ENCODE data around the gene OSMR. TPM values are rescaled to one million over a fixed set of nuclear protein-coding genes. Genes with fewer than 3 reads are reported as not detected.

OSMR gene
- total RNA-seq, 1 donor from 2014 or later, result 2.8 TPM

DNA sequence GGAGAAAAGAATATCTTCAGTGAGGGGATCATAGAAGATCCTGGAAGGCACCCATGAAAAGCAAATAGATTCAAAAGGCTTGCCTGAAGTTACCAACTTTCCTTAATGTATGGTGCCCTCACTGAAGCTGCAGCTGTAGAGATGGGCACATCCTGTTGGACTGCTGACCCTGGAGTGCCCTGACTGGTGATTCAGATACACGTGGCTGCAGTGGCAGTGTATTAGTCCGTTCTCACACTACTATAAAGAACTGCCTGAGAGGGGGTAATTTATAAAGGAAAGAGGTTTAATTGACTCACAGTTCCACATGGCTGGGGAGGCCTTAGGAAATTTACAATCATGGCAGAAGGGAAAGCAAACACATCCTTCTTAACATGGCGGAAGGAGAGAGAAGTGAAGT lies 80.3 kb downstream of the OSMR start:
- Mint-ChIP-seq H3K36me3 (ENCODE audit: low read depth) (peaks cover 3% of the 10 kb centered on the region), H3K4me1 (no peaks in the 10 kb centered on the region), H3K9me3 (peaks cover 3% of the 10 kb centered on the region), H3K4me3 (no peak overlapping the region), H3K27me3 (ENCODE audit: low read depth) (no peaks in the 10 kb centered on the region), H3K27ac (ENCODE audit: unreplicated experiment) (no peak overlapping the region)
- TF ChIP-seq, protein P1, sequence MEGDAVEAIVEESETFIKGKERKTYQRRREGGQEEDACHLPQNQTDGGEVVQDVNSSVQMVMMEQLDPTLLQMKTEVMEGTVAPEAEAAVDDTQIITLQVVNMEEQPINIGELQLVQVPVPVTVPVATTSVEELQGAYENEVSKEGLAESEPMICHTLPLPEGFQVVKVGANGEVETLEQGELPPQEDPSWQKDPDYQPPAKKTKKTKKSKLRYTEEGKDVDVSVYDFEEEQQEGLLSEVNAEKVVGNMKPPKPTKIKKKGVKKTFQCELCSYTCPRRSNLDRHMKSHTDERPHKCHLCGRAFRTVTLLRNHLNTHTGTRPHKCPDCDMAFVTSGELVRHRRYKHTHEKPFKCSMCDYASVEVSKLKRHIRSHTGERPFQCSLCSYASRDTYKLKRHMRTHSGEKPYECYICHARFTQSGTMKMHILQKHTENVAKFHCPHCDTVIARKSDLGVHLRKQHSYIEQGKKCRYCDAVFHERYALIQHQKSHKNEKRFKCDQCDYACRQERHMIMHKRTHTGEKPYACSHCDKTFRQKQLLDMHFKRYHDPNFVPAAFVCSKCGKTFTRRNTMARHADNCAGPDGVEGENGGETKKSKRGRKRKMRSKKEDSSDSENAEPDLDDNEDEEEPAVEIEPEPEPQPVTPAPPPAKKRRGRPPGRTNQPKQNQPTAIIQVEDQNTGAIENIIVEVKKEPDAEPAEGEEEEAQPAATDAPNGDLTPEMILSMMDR (conservative IDR thresholded peaks at IDR 0.05), result no peak
- DNase-seq (ENCODE audit: low read depth, low spot score), result no peak

DNA sequence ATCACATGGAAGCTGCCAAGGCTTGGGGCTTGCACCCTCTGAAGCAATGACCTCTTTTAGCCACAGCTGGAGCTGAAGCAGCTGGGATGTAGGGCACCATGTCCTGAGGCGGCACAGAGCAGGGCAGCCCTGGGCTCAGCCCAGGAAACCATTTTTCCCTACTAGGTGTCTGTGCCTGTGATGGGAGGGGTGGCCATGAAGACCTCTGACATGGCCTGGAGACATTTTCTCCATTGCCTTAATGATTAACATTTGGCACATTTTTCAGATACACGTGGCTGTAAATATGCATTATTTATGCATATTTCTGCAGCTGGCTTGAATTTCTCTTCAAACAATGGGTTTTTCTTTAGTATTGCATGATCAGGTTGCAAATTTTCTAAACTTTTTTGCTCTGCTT lies 81.7 kb downstream of the OSMR start:
- peaks cover 3% of the 10 kb centered on the region for H3K9me3 Mint-ChIP-seq
- peaks cover 3% of the 10 kb centered on the region for H3K36me3 Mint-ChIP-seq (ENCODE audit: low read depth)
- H3K27ac Mint-ChIP-seq (ENCODE audit: unreplicated experiment), result no peak overlapping the region
- H3K4me3 Mint-ChIP-seq, result no peak overlapping the region
- TF ChIP-seq, protein P1 (conservative IDR thresholded peaks at IDR 0.05), result no peak
- H3K27me3 Mint-ChIP-seq (ENCODE audit: low read depth), result no peaks in the 10 kb centered on the region
- no peak for DNase-seq (ENCODE audit: low read depth, low spot score)
- H3K4me1 Mint-ChIP-seq, result no peaks in the 10 kb centered on the region

DNA sequence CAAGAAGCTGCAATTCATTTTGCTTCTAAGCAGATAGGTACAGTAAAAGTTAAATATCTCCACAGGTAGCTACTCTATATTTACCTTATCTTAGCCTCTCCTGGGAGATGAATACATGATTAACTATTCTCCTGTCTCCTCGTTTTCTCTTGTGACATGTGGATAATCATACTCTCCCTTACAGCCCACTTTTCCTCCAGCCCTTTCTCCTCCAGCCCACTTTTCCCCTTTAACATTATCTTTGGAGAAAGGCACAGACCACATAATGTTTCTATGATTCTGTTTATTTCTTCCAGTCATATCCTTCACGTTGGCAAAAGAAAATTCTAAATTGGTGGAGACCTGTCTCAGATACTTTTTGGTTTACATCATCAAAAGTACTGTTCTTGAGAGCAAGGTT lies 84.0 kb downstream of the OSMR start:
- Mint-ChIP-seq H3K36me3 (ENCODE audit: low read depth) (peaks cover 3% of the 10 kb centered on the region), H3K27ac (ENCODE audit: unreplicated experiment) (no peak overlapping the region), H3K4me1 (no peaks in the 10 kb centered on the region), H3K27me3 (ENCODE audit: low read depth) (no peaks in the 10 kb centered on the region), H3K9me3 (peaks cover 3% of the 10 kb centered on the region), H3K4me3 (no peak overlapping the region)
- no peak for DNase-seq (ENCODE audit: low read depth, low spot score)
- TF ChIP-seq, protein P1 (conservative IDR thresholded peaks at IDR 0.05), result no peak

DNA sequence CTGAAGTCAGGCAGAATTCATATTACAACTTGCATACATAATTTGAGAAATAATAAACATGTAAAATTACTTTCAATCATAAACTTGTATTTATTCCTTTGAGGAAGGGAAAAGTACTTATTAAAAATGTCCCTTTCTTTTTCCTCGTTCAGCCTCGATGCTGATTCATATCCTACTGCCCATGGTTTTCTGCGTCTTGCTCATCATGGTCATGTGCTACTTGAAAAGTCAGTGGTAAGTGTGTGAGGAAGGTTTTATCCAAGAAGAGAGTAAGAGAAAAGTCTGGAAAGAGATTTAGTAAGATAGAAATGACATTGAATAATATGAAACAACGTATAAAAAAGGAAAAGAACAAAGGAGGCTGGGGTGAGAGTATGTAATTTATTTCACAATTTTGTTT lies 85.9 kb downstream of the OSMR start:
- Mint-ChIP-seq H3K27me3 (ENCODE audit: low read depth) (no peaks in the 10 kb centered on the region), H3K36me3 (ENCODE audit: low read depth) (peaks cover 3% of the 10 kb centered on the region), H3K4me1 (no peaks in the 10 kb centered on the region), H3K4me3 (no peak overlapping the region), H3K27ac (ENCODE audit: unreplicated experiment) (no peak overlapping the region), H3K9me3 (peaks cover 3% of the 10 kb centered on the region)
- no peak for DNase-seq (ENCODE audit: low read depth, low spot score)
- TF ChIP-seq, protein P1 (conservative IDR thresholded peaks at IDR 0.05), result no peak

DNA sequence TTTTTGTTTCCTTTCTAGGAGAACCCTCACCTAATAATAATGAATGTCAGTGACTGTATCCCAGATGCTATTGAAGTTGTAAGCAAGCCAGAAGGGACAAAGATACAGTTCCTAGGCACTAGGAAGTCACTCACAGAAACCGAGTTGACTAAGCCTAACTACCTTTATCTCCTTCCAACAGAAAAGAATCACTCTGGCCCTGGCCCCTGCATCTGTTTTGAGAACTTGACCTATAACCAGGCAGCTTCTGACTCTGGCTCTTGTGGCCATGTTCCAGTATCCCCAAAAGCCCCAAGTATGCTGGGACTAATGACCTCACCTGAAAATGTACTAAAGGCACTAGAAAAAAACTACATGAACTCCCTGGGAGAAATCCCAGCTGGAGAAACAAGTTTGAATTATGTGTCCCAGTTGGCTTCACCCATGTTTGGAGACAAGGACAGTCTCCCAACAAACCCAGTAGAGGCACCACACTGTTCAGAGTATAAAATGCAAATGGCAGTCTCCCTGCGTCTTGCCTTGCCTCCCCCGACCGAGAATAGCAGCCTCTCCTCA lies 87.1 kb downstream of the OSMR start:
- no peaks in the 10 kb centered on the region for H3K27me3 Mint-ChIP-seq (ENCODE audit: low read depth)
- H3K27ac Mint-ChIP-seq (ENCODE audit: unreplicated experiment), result no peak overlapping the region
- DNase-seq (ENCODE audit: low read depth, low spot score), result no peak
- peaks cover 3% of the 10 kb centered on the region for H3K36me3 Mint-ChIP-seq (ENCODE audit: low read depth)
- peaks cover 2% of the 10 kb centered on the region for H3K9me3 Mint-ChIP-seq
- H3K4me1 Mint-ChIP-seq, result no peaks in the 10 kb centered on the region
- no peak overlapping the region for H3K4me3 Mint-ChIP-seq
- TF ChIP-seq, protein P1 (conservative IDR thresholded peaks at IDR 0.05), result no peak

Data from neural crest cell (in vitro differentiated cells).